HUES6 (cell line): Measurements from ENCODE around the gene ALG12.

Experiments
- H3K27ac ChIP-seq: 2 replicates; pipeline ENCODE4 v1.7.0; 2013; ENCODE audit warnings: low read depth, mild to moderate bottlenecking, low read length, inconsistent platforms
- H3K27me3 ChIP-seq: 2 replicates; pipeline ENCODE4 v1.6.1; 2013; ENCODE audit warnings: low read length; ENCODE audit not compliant: control insufficient read depth, insufficient read depth
- H3K36me3 ChIP-seq: 2 replicates; pipeline ENCODE4 v1.6.1; 2013; ENCODE audit warnings: low read length; ENCODE audit not compliant: control insufficient read depth, insufficient read depth
- H3K4me1 ChIP-seq: 2 replicates; pipeline ENCODE4 v1.6.1; 2013; ENCODE audit warnings: low read length; ENCODE audit not compliant: control insufficient read depth, insufficient read depth
- H3K4me3 ChIP-seq: 2 replicates; pipeline ENCODE4 v1.5.1; 2013; ENCODE audit warnings: low read depth, low read length
- H3K9ac ChIP-seq: one replicate; pipeline ENCODE4 v1.6.1; 2013; ENCODE audit warnings: mild to moderate bottlenecking, low read length
- H3K9me3 ChIP-seq: 2 replicates; pipeline ENCODE4 v1.6.1; 2013; ENCODE audit warnings: low read depth, low read length; ENCODE audit not compliant: control insufficient read depth, insufficient read depth

ALG12 gene

GRCh38 chr22:49962012-49962750, 43.9 kb upstream of the ALG12 start:
- H3K36me3 ChIP-seq, result peaks cover 22% of the 10 kb centered on the region
- H3K27me3 ChIP-seq, result no peaks in the 10 kb centered on the region; the same call in 1 of the 2 replicates
- peak overlapping the region; percentile 85 for H3K27ac ChIP-seq
- H3K4me3 ChIP-seq, result peak overlapping the region; percentile 90
- H3K9me3 ChIP-seq, result no peaks in the 10 kb centered on the region
- peaks cover 26% of the 10 kb centered on the region for H3K4me1 ChIP-seq
- peak overlapping the region; percentile 84 for H3K9ac ChIP-seq

GRCh38 chr22:49961601-49962011, 43.4 kb upstream of the ALG12 start:
- Histone ChIP-seq H3K4me3 (peak overlapping the region; percentile 90), H3K27me3 (no peaks in the 10 kb centered on the region; the same call in 1 of the 2 replicates), H3K9ac (peak overlapping the region; percentile 84), H3K27ac (no peak overlapping the region; the same call in 1 of the 2 replicates), H3K36me3 (peaks cover 22% of the 10 kb centered on the region), H3K9me3 (no peaks in the 10 kb centered on the region), H3K4me1 (peaks cover 25% of the 10 kb centered on the region)

GRCh38 chr22:49961005-49961600, 42.9 kb upstream of the ALG12 start:
- Histone ChIP-seq H3K4me1 (peaks cover 21% of the 10 kb centered on the region), H3K9ac (peak overlapping the region; percentile 86), H3K27me3 (no peaks in the 10 kb centered on the region; the same call in 1 of the 2 replicates), H3K4me3 (peak overlapping the region; percentile 90), H3K27ac (no peak overlapping the region; the same call in 1 of the 2 replicates), H3K36me3 (peaks cover 22% of the 10 kb centered on the region), H3K9me3 (no peaks in the 10 kb centered on the region)

GRCh38 chr22:49960159-49961004, 42.1 kb upstream of the ALG12 start, which contains the start of gene PIM3:
Gene PIM3, plus strand, starts transcription at chr22:49960772. Its CDS starts 176 bp downstream, at chr22:49960948.
- peaks cover 22% of the 10 kb centered on the region for H3K36me3 ChIP-seq
- H3K27me3 ChIP-seq, result no peaks in the 10 kb centered on the region; the same call in 1 of the 2 replicates
- H3K4me3 ChIP-seq, result peak within 1 kb of the TSS; percentile 90
- H3K9ac ChIP-seq, result peak within 1 kb of the TSS; percentile 86
- H3K27ac ChIP-seq, result peak within 1 kb of the TSS; percentile 48; the same call in 1 of the 2 replicates
- peaks cover 21% of the 10 kb centered on the region for H3K4me1 ChIP-seq
- no peaks in the 10 kb centered on the region for H3K9me3 ChIP-seq

- H3K36me3 ChIP-seq, result peaks cover 22% of the 10 kb centered on the region
- peak overlapping the region; percentile 58 for H3K9ac ChIP-seq
- peaks cover 21% of the 10 kb centered on the region for H3K4me1 ChIP-seq
Observed at GRCh38 chr22:49959782-49960158, 41.5 kb upstream of the ALG12 start.

GRCh38 chr22:49958931-49959781, 40.9 kb upstream of the ALG12 start:
- Histone ChIP-seq H3K27ac (no peak overlapping the region), H3K9me3 (no peaks in the 10 kb centered on the region), H3K36me3 (peaks cover 21% of the 10 kb centered on the region), H3K9ac (peak overlapping the region; percentile 58), H3K27me3 (no peaks in the 10 kb centered on the region; the same call in 1 of the 2 replicates), H3K4me1 (peaks cover 21% of the 10 kb centered on the region), H3K4me3 (peak overlapping the region; percentile 90)

More at GRCh38 chr22:49959782-49960158, 41.5 kb upstream of the ALG12 start:
- Histone ChIP-seq H3K9me3 (no peaks in the 10 kb centered on the region), H3K4me3 (peak overlapping the region; percentile 90), H3K27ac (peak overlapping the region; percentile 48; the same call in 1 of the 2 replicates), H3K27me3 (no peaks in the 10 kb centered on the region; the same call in 1 of the 2 replicates)

- no peak overlapping the region for H3K27ac ChIP-seq
- no peaks in the 10 kb centered on the region; the same call in 1 of the 2 replicates for H3K27me3 ChIP-seq
Observed at GRCh38 chr22:49958366-49958921, 40.2 kb upstream of the ALG12 start.

GRCh38 chr22:49957826-49958365, 39.7 kb upstream of the ALG12 start:
- H3K9ac ChIP-seq, result no peak overlapping the region
- H3K9me3 ChIP-seq, result no peaks in the 10 kb centered on the region
- H3K27ac ChIP-seq, result no peak overlapping the region
- H3K36me3 ChIP-seq, result peaks cover 8% of the 10 kb centered on the region
- no peaks in the 10 kb centered on the region; the same call in 1 of the 2 replicates for H3K27me3 ChIP-seq
- no peak overlapping the region for H3K4me3 ChIP-seq
- peaks cover 20% of the 10 kb centered on the region for H3K4me1 ChIP-seq

More at GRCh38 chr22:49958366-49958921, 40.2 kb upstream of the ALG12 start:
- Histone ChIP-seq H3K9me3 (no peaks in the 10 kb centered on the region), H3K4me3 (no peak overlapping the region), H3K4me1 (peaks cover 21% of the 10 kb centered on the region), H3K9ac (no peak overlapping the region), H3K36me3 (peaks cover 14% of the 10 kb centered on the region)

GRCh38 chr22:49956914-49957825, 38.9 kb upstream of the ALG12 start:
- no peak overlapping the region for H3K4me3 ChIP-seq
- no peaks in the 10 kb centered on the region for H3K9me3 ChIP-seq
- H3K27ac ChIP-seq, result no peak overlapping the region
- peaks cover 20% of the 10 kb centered on the region for H3K4me1 ChIP-seq
- H3K9ac ChIP-seq, result no peak overlapping the region
- no peaks in the 10 kb centered on the region; the same call in 1 of the 2 replicates for H3K27me3 ChIP-seq
- peaks cover 4% of the 10 kb centered on the region; the same call in 1 of the 2 replicates for H3K36me3 ChIP-seq
